K562 (cell line): ENCODE results near the gene ABHD5. TPM values are rescaled to one million over a fixed set of nuclear protein-coding genes. Genes with fewer than 3 reads are reported as not detected.

Experiments
- ARNT ChIP-seq, 2 experiments: fragments of 450-650 bp; IDR thresholded peaks; 2 replicates each; pipeline ENCODE4 v1.6.1; 2016; ENCODE audit warnings: mild to moderate bottlenecking in 1 of 2
- C11orf30 ChIP-seq: fragments of 450-650 bp; IDR thresholded peaks from 2 replicates; pipeline ENCODE4 v1.6.1; 2016; ENCODE audit warnings: low read depth, mild to moderate bottlenecking
- CTBP1 ChIP-seq: fragments of 450-650 bp; IDR thresholded peaks from 2 replicates; pipeline ENCODE4 v1.6.1; 2016; ENCODE audit warnings: borderline replicate concordance
- DACH1 ChIP-seq: fragments of 450-650 bp; IDR thresholded peaks from 2 replicates; pipeline ENCODE4 v1.6.1; 2018; ENCODE audit not compliant: partially characterized antibody
- DNMT1 ChIP-seq: fragments of 450-650 bp; IDR thresholded peaks from 2 replicates; pipeline ENCODE4 v1.6.1; 2016; ENCODE audit warnings: antibody characterized with exemption, mild to moderate bottlenecking
- ILF3 ChIP-seq: fragments of 450-650 bp; IDR thresholded peaks from 2 replicates; pipeline ENCODE4 v1.6.1; 2018; ENCODE audit warnings: antibody characterized with exemption, mild to moderate bottlenecking, moderate library complexity, borderline replicate concordance
- JUNB ChIP-seq: fragments of 450-650 bp; formaldehyde crosslinking; conservative IDR thresholded peaks from 2 replicates; pipeline ENCODE4 v1.4.0; 2020; ENCODE audit warnings: mild to moderate bottlenecking
- KLF16 ChIP-seq: IDR thresholded peaks from 2 replicates; pipeline ENCODE4 v1.6.1; 2016; ENCODE audit warnings: antibody characterized with exemption
- LARP7 ChIP-seq: fragments of 450-650 bp; IDR thresholded peaks from 2 replicates; pipeline ENCODE4 v1.6.1; 2016
- NCOA2 ChIP-seq, 2 experiments: fragments of 450-650 bp; IDR thresholded peaks; 2 replicates each; pipeline ENCODE4 v1.6.1; 2018; ENCODE audit warnings: mild to moderate bottlenecking in 2 of 2, moderate library complexity in 1 of 2; ENCODE audit not compliant: partially characterized antibody in 2 of 2
- PHF8 ChIP-seq: fragments of 200-600 bp; sonication (generic); IDR thresholded peaks from 2 replicates; pipeline ENCODE4 v1.6.1; 2012; ENCODE audit warnings: mixed run types, mild to moderate bottlenecking, inconsistent platforms, low read length, moderate library complexity, borderline replicate concordance
- PML ChIP-seq: IDR thresholded peaks from 2 replicates; pipeline ENCODE4 v1.6.1; 2012; ENCODE audit warnings: low read length, inconsistent platforms
- SIN3A ChIP-seq, 2 experiments: fragments of 150-350 bp in 1 of 2; IDR thresholded peaks; 2 replicates each; pipeline ENCODE4 v1.6.1; 2011 to 2016; ENCODE audit warnings: borderline replicate concordance in 2 of 2, low read depth in 2 of 2, low read length in 2 of 2, mild to moderate bottlenecking in 2 of 2, moderate library complexity in 2 of 2; ENCODE audit not compliant: control insufficient read depth in 1 of 2
- SMC3 ChIP-seq: conservative IDR thresholded peaks from 2 replicates; pipeline ENCODE4 v1.6.1; 2011; ENCODE audit warnings: low read depth, low read length, improper control_type of control experiment; ENCODE audit not compliant: insufficient read depth
- SP1 ChIP-seq: sonication (generic); formaldehyde crosslinking; IDR thresholded peaks from 2 replicates; pipeline ENCODE4 v1.8.1; 2022; ENCODE audit warnings: mild to moderate bottlenecking, missing genetic modification reagents
- TCF3 ChIP-seq: sonication (generic); formaldehyde crosslinking; IDR thresholded peaks from 2 replicates; pipeline ENCODE4 v1.4.0; 2020; ENCODE audit warnings: mild to moderate bottlenecking, missing genetic modification reagents
- ZNF133 ChIP-seq: fragments of 250-450 bp; sonication (Bioruptor Pico); IDR thresholded peaks from 2 replicates; pipeline ENCODE4 v1.4.0; 2020; ENCODE audit warnings: mild to moderate bottlenecking
- ZNF253 ChIP-seq: fragments of 250-450 bp; sonication (Bioruptor Pico); conservative IDR thresholded peaks from 2 replicates; pipeline ENCODE4 v1.6.1; 2021; ENCODE audit warnings: mild to moderate bottlenecking
- ZNF324 ChIP-seq: fragments of 250-450 bp; sonication (Bioruptor Pico); IDR thresholded peaks from 2 replicates; pipeline ENCODE4 v1.4.0; 2020; ENCODE audit warnings: mild to moderate bottlenecking
- polyA plus RNA-seq, 8 experiments: library from polyadenylated mRNA; depleted of rRNA in 4 of 8; stranded (reverse) in 5 of 8; unstranded in 3 of 8; fragments of >200 nt; fragmentation: Nextera tagmentation in 2 of 8; fragmentation: Illumina TruSeq in 1 of 8; extraction: Ambion mirVana in 2 of 8; extraction: Trizol in 1 of 8; gene quantifications; 2 replicates each; pipeline versions ENCODE4 v1.2.1 to v1.2.3, GENCODE V29; 2011 to 2014; ENCODE audit warnings: inconsistent platforms in 1 of 8, missing spikeins in 1 of 8
- total RNA-seq, 7 experiments: library from RNA; depleted of rRNA in 6 of 7; stranded (reverse); fragments of >200 nt in 6 of 7; fragmentation: Illumina TruSeq in 2 of 7; extraction: Trizol in 2 of 7; gene quantifications; 2 replicates each; pipeline versions ENCODE4 v1.2.1 to v1.2.3, GENCODE V29; 2011 to 2021; ENCODE audit warnings: low replicate concordance in 1 of 7
- TF ChIP-seq, protein P1 (sequence below): fragments of 200-800 bp; sonication (Bioruptor generic); IDR thresholded peaks from 2 replicates; pipeline ENCODE4 v1.6.1; 2016; ENCODE audit warnings: missing genetic modification characterization, missing compliant biosample characterization
- TF ChIP-seq, protein P2 (sequence below), 2 experiments: IDR thresholded peaks in 1 of 2; conservative IDR thresholded peaks in 1 of 2; 2 replicates each; pipeline ENCODE4 v1.6.1; 2016; ENCODE audit warnings: low read depth in 2 of 2, mild to moderate bottlenecking in 1 of 2, missing compliant biosample characterization in 1 of 2, missing genetic modification characterization in 1 of 2, moderate library complexity in 1 of 2

The ABHD5 gene
- total and polyA plus RNA-seq, 9 of the 15 experiments (the other 6 are each of a cell fraction or from before 2014, with no cell fraction given), result 27.8 to 61.7 (median 39.9) TPM

DNA sequence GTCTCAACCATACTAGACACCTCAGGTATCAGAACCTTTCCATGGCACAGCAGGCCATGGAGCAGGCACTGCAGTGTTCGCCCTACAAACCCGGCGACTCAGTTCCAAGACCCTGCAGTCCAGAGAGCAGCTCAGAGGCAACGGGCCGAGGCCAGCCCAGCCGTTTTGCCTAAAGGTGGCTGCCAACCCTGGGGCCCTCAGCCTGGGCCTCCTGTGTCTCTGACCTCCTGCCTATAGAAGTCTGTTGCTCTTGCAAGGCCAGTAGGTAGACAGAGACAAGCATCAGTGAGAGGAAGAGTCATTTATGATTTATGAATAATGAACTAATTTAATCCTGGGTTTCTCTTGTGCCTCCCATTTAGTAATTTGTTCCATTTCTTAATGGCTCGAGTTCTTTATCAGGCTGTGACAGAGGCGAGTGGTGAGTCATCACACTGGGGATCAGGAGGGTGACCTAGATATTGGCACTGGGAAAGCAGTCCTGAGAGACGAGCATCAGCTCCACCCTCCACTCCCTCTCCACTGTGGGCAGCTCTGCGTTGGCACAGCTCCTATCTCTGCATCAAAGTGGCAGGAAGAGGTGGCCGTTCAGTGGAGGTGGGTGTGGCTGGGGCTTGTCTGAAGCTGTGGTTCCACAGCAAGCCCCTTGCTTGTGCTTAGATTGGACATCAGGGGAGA, 79.8 kb downstream of the ABHD5 start (continued):
- TF ChIP-seq, protein P1, sequence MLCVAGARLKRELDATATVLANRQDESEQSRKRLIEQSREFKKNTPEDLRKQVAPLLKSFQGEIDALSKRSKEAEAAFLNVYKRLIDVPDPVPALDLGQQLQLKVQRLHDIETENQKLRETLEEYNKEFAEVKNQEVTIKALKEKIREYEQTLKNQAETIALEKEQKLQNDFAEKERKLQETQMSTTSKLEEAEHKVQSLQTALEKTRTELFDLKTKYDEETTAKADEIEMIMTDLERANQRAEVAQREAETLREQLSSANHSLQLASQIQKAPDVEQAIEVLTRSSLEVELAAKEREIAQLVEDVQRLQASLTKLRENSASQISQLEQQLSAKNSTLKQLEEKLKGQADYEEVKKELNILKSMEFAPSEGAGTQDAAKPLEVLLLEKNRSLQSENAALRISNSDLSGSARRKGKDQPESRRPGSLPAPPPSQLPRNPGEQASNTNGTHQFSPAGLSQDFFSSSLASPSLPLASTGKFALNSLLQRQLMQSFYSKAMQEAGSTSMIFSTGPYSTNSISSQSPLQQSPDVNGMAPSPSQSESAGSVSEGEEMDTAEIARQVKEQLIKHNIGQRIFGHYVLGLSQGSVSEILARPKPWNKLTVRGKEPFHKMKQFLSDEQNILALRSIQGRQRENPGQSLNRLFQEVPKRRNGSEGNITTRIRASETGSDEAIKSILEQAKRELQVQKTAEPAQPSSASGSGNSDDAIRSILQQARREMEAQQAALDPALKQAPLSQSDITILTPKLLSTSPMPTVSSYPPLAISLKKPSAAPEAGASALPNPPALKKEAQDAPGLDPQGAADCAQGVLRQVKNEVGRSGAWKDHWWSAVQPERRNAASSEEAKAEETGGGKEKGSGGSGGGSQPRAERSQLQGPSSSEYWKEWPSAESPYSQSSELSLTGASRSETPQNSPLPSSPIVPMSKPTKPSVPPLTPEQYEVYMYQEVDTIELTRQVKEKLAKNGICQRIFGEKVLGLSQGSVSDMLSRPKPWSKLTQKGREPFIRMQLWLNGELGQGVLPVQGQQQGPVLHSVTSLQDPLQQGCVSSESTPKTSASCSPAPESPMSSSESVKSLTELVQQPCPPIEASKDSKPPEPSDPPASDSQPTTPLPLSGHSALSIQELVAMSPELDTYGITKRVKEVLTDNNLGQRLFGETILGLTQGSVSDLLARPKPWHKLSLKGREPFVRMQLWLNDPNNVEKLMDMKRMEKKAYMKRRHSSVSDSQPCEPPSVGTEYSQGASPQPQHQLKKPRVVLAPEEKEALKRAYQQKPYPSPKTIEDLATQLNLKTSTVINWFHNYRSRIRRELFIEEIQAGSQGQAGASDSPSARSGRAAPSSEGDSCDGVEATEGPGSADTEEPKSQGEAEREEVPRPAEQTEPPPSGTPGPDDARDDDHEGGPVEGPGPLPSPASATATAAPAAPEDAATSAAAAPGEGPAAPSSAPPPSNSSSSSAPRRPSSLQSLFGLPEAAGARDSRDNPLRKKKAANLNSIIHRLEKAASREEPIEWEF (CRISPR knock-in tag), result peak; percentile 12; the same call in 1 of the 2 replicates
- TF ChIP-seq JUNB, result peak; percentile 98
- peak; percentile 84 for TF ChIP-seq PML
- no peak for TF ChIP-seq ZNF253
- TF ChIP-seq TCF3, result peak; percentile 92
- TF ChIP-seq DACH1, result peak; percentile 78
- TF ChIP-seq PHF8, result no peak
- peak; percentile 97 for TF ChIP-seq CTBP1
- no peak for TF ChIP-seq LARP7
- peak; percentile 76 for TF ChIP-seq ILF3
- 0 out of 2 replicates have a peak, but pooled peaks have one; percentile 13 for TF ChIP-seq DNMT1
- TF ChIP-seq SP1, result 0 out of 2 replicates have a peak, but pooled peaks have one; percentile 7
- TF ChIP-seq, protein P2, sequence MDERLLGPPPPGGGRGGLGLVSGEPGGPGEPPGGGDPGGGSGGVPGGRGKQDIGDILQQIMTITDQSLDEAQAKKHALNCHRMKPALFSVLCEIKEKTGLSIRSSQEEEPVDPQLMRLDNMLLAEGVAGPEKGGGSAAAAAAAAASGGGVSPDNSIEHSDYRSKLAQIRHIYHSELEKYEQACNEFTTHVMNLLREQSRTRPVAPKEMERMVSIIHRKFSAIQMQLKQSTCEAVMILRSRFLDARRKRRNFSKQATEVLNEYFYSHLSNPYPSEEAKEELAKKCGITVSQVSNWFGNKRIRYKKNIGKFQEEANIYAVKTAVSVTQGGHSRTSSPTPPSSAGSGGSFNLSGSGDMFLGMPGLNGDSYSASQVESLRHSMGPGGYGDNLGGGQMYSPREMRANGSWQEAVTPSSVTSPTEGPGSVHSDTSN (CRISPR knock-in tag; IDR thresholded peaks at IDR 0.05; ENCODE audit: low read depth), result no peak
- TF ChIP-seq, protein P2 (tag; conservative IDR thresholded peaks at IDR 0.05; ENCODE audit: low read depth), result peak; percentile 92
- TF ChIP-seq C11orf30, result peak; percentile 70
- peak; percentile 45; the same call in 1 of the 2 replicates for TF ChIP-seq KLF16
- TF ChIP-seq ZNF133 (CRISPR knock-in tag), result no peak
- 0 out of 4 replicates have a peak, but pooled peaks of 1 of the 2 experiments have one; percentile 16 for TF ChIP-seq SIN3A (IDR thresholded peaks at IDR 0.05; ENCODE audit: borderline replicate concordance in 2 of 2, control insufficient read depth in 1 of 2, low read depth in 2 of 2, low read length in 2 of 2)
- TF ChIP-seq NCOA2 (IDR thresholded peaks at IDR 0.05; ENCODE audit: partially characterized antibody in 2 of 2), result no peak
- TF ChIP-seq ZNF324 (CRISPR knock-in tag), result no peak
- TF ChIP-seq ARNT (IDR thresholded peaks at IDR 0.05), result peak in 1 of 2 experiments; percentile 62; a peak in 1 of 4 replicates
- TF ChIP-seq SMC3, result 0 out of 2 replicates have a peak, but pooled peaks have one; percentile 2
